HG03108 (cell line): ENCODE results near the gene HNRNPA2B1.

Experiments used
- ATAC-seq: cut with Tn5 transposase; IDR thresholded peaks from one replicate; pipeline ENCODE4 v1.9.1; 2021; ENCODE audit warnings: moderate library complexity; ENCODE audit not compliant: unreplicated experiment

The HNRNPA2B1 gene

GRCh38 chr7:26200444-26201246 lies at the start of gene HNRNPA2B1:
Gene HNRNPA2B1 (minus strand): TSS chr7:26200746. CDS start chr7:26200577, 169 bp downstream.
- peak; percentile 55 for ATAC-seq

- no peak for ATAC-seq
Observed at GRCh38 chr7:26250239-26250638, 49.7 kb upstream of the HNRNPA2B1 start.

GRCh38 chr7:26245150-26245549 lies 44.6 kb upstream of the HNRNPA2B1 start:
- no peak for ATAC-seq

- ATAC-seq = no peak
Observed at GRCh38 chr7:26238032-26238431, 37.5 kb upstream of the HNRNPA2B1 start.

- no peak for ATAC-seq
Observed at GRCh38 chr7:26237035-26237807, 36.7 kb upstream of the HNRNPA2B1 start.

GRCh38 chr7:26233902-26234511 lies 33.5 kb upstream of the HNRNPA2B1 start:
- ATAC-seq = no peak

GRCh38 chr7:26227987-26228386 lies 27.4 kb upstream of the HNRNPA2B1 start:
- ATAC-seq = no peak

- no peak for ATAC-seq
Observed at GRCh38 chr7:26224359-26224758, 23.8 kb upstream of the HNRNPA2B1 start.

- no peak for ATAC-seq
Observed at GRCh38 chr7:26216049-26216448, 15.5 kb upstream of the HNRNPA2B1 start.

GRCh38 chr7:26213807-26214515 lies 13.4 kb upstream of the HNRNPA2B1 start:
- ATAC-seq = no peak

- ATAC-seq = no peak
Observed at GRCh38 chr7:26212921-26213718, 12.6 kb upstream of the HNRNPA2B1 start.

GRCh38 chr7:26208040-26208439 lies 7.5 kb upstream of the HNRNPA2B1 start:
- ATAC-seq = no peak

GRCh38 chr7:26203016-26203415 lies 2.5 kb upstream of the HNRNPA2B1 start:
- no peak for ATAC-seq

- no peak for ATAC-seq
Observed at GRCh38 chr7:26202019-26202990, 1.8 kb upstream of the HNRNPA2B1 start.

- peak; percentile 44 for ATAC-seq
Observed at GRCh38 chr7:26201247-26202018, 887 bp upstream of the HNRNPA2B1 start, which contains the start of gene CBX3. Gene CBX3 (plus strand): TSS chr7:26201745. CDS start chr7:26202999, 1,254 bp downstream.

GRCh38 chr7:26200038-26200443 lies 505 bp downstream of the HNRNPA2B1 start:
- no peak for ATAC-seq

GRCh38 chr7:26199301-26200037 lies 1.1 kb downstream of the HNRNPA2B1 start:
- ATAC-seq = no peak
